Measurements from ENCODE around the gene CRISPLD2.

The CRISPLD2 gene

GRCh38 chr16:84941921-84942320, 122.1 kb downstream of the CRISPLD2 start:
- no peak for DNase-seq

- no peak for DNase-seq
Measured at GRCh38 chr16:84942786-84943185, 123.0 kb downstream of the CRISPLD2 start.

- no peak for DNase-seq
Measured at GRCh38 chr16:84943620-84944019, 123.8 kb downstream of the CRISPLD2 start.

- no peak for DNase-seq
Measured at GRCh38 chr16:84947022-84947421, 127.2 kb downstream of the CRISPLD2 start.

GRCh38 chr16:84947996-84948850, 128.4 kb downstream of the CRISPLD2 start:
- DNase-seq = no peak

GRCh38 chr16:84948851-84949610, 129.2 kb downstream of the CRISPLD2 start:
- no peak for DNase-seq

GRCh38 chr16:84949772-84950436, 130.1 kb downstream of the CRISPLD2 start:
- DNase-seq = no peak

- no peak for DNase-seq
Measured at GRCh38 chr16:84950906-84951305, 131.1 kb downstream of the CRISPLD2 start.

- peak; percentile 59 for DNase-seq
Measured at GRCh38 chr16:84952335-84953189, 132.8 kb downstream of the CRISPLD2 start.

- DNase-seq = no peak
Measured at GRCh38 chr16:84953190-84953746, 133.5 kb downstream of the CRISPLD2 start.

GRCh38 chr16:84955427-84955826, 135.6 kb downstream of the CRISPLD2 start:
- no peak for DNase-seq

GRCh38 chr16:84957192-84957591, 137.4 kb downstream of the CRISPLD2 start:
- DNase-seq = no peak

GRCh38 chr16:84957792-84958191, 138.0 kb downstream of the CRISPLD2 start:
- no peak for DNase-seq
